IMR-90 (cell line): ENCODE results near the gene LLGL2. TPM values are rescaled to one million over a fixed set of nuclear protein-coding genes. Genes with fewer than 3 reads are reported as not detected.
"Not testable (repeated sequence)": the region's sequence is repeated elsewhere in the genome, so short reads cannot be mapped to it uniquely, and the experiment has no call there.

Experiments
- ATAC-seq: fragments of 200-7000 bp; cut with Tn5 transposase; 2 replicates; pipeline ENCODE4 v1.9.1; 2020; ENCODE audit warnings: low read depth, mild to moderate bottlenecking, moderate library complexity
- BruUV-seq: library from RNA; stranded (reverse); fragments of 400-500 nt; replicated peaks from 2 replicates; lab custom pipeline; 2021; lab: Mats Ljungman, UMichigan
- CTCF ChIA-PET: fragments of 300-600 bp; formaldehyde crosslinking; extraction: SDS; loops from one replicate; lab custom pipeline; 2021; ENCODE audit warnings: antibody characterized with exemption; lab: Yijun Ruan, JAX
- POLR2A ChIA-PET: fragments of 300-600 bp; sonication (Branson Sonifier 250); formaldehyde crosslinking; loops from one replicate; lab custom pipeline; 2022; ENCODE audit warnings: antibody characterized with exemption; ENCODE audit not compliant: unreplicated experiment; lab: Charles Lee
- DNase-seq: peaks from one replicate; pipeline ENCODE4 v3.0.0; 2013
- H2AFZ ChIP-seq: replicated peaks from 2 replicates; pipeline ENCODE3; 2013; ENCODE audit warnings: low read length, mild to moderate bottlenecking; ENCODE audit not compliant: poor library complexity
- H2AK5ac ChIP-seq: 2 replicates; pipeline ENCODE4 v1.6.1; 2013; ENCODE audit warnings: low read depth, low read length, inconsistent platforms
- H2AK9ac ChIP-seq: replicated peaks from 2 replicates; pipeline ENCODE3; 2013; ENCODE audit warnings: mild to moderate bottlenecking, low read depth, low read length, moderate library complexity; ENCODE audit not compliant: poor library complexity
- H2BK120ac ChIP-seq: 2 replicates; pipeline ENCODE4 v1.6.1; 2013; ENCODE audit warnings: low read depth, low read length, inconsistent platforms
- H2BK15ac ChIP-seq: 3 replicates; pipeline ENCODE4 v1.6.1; 2013; ENCODE audit warnings: low read depth, low read length, inconsistent platforms
- H2BK20ac ChIP-seq: 2 replicates; pipeline ENCODE4 v1.6.1; 2013; ENCODE audit warnings: low read depth, mild to moderate bottlenecking, inconsistent platforms, low read length, moderate library complexity
- H2BK5ac ChIP-seq: 2 replicates; pipeline ENCODE4 v1.6.1; 2013; ENCODE audit warnings: mild to moderate bottlenecking, low read depth, low read length, inconsistent platforms; ENCODE audit not compliant: poor library complexity, severe bottlenecking
- H3K14ac ChIP-seq: replicated peaks from 2 replicates; pipeline ENCODE4 v1.6.1; 2013; ENCODE audit warnings: low read depth, low read length, inconsistent platforms
- H3K18ac ChIP-seq: 2 replicates; pipeline ENCODE4 v1.6.1; 2013; ENCODE audit warnings: low read depth, low read length, control low read depth
- H3K23ac ChIP-seq: 2 replicates; pipeline ENCODE4 v1.6.1; 2013; ENCODE audit warnings: low read depth, low read length, inconsistent platforms
- H3K27ac ChIP-seq: 2 replicates; pipeline ENCODE4 v1.5.1; 2013; ENCODE audit warnings: mild to moderate bottlenecking, control low read depth, low read length; ENCODE audit not compliant: insufficient read depth
- H3K27me3 ChIP-seq: 2 replicates; pipeline ENCODE4 v1.6.1; 2013; ENCODE audit warnings: low read length; ENCODE audit not compliant: control insufficient read depth, insufficient read depth
- H3K36me3 ChIP-seq: 2 replicates; pipeline ENCODE4 v1.6.1; 2013; ENCODE audit warnings: low read length, mixed read lengths; ENCODE audit not compliant: control insufficient read depth, insufficient read depth
- H3K4ac ChIP-seq: 2 replicates; pipeline ENCODE4 v1.6.1; 2013; ENCODE audit warnings: low read depth, low read length, inconsistent platforms
- H3K4me1 ChIP-seq: 2 replicates; pipeline ENCODE4 v1.6.1; 2013; ENCODE audit warnings: low read length, mixed read lengths; ENCODE audit not compliant: control insufficient read depth, insufficient read depth
- H3K4me2 ChIP-seq: 2 replicates; pipeline ENCODE4 v1.6.1; 2013; ENCODE audit warnings: low read depth, mild to moderate bottlenecking, control low read depth, low read length, moderate library complexity
- H3K4me3 ChIP-seq: 2 replicates; pipeline ENCODE4 v1.5.1; 2013; ENCODE audit warnings: low read depth, mild to moderate bottlenecking, control low read depth, low read length, moderate library complexity; ENCODE audit not compliant: insufficient read depth
- H3K56ac ChIP-seq: 2 replicates; pipeline ENCODE4 v1.6.1; 2013; ENCODE audit warnings: low read length, inconsistent platforms; ENCODE audit not compliant: insufficient read depth; ENCODE audit errors: extremely low read depth
- H3K79me1 ChIP-seq, 2 experiments: 2 replicates each; pipeline ENCODE4 v1.6.1; 2013; ENCODE audit warnings: low read length in 2 of 2, inconsistent platforms in 1 of 2, low read depth in 1 of 2
- H3K9ac ChIP-seq: 2 replicates; pipeline ENCODE4 v1.6.1; 2013; ENCODE audit warnings: low read depth, low read length, control low read depth
- H3K9me1 ChIP-seq: 2 replicates; pipeline ENCODE4 v1.6.1; 2013; ENCODE audit warnings: low read length, inconsistent platforms; ENCODE audit not compliant: insufficient read depth
- H3K9me3 ChIP-seq: 2 replicates; pipeline ENCODE4 v1.6.1; 2013; ENCODE audit warnings: low read length; ENCODE audit not compliant: control insufficient read depth, insufficient read depth
- H4K20me1 ChIP-seq: 2 replicates; pipeline ENCODE4 v1.6.1; 2013; ENCODE audit warnings: low read length, inconsistent platforms; ENCODE audit not compliant: insufficient read depth
- H4K5ac ChIP-seq: 2 replicates; pipeline ENCODE4 v1.6.1; 2013; ENCODE audit warnings: mild to moderate bottlenecking, low read depth, low read length, control low read depth
- H4K8ac ChIP-seq, 2 experiments: 2 replicates each; pipeline ENCODE4 v1.6.1; 2013; ENCODE audit warnings: low read depth in 2 of 2, low read length in 2 of 2, control low read depth in 1 of 2, inconsistent platforms in 1 of 2
- H4K91ac ChIP-seq: 2 replicates; pipeline ENCODE4 v1.6.1; 2013; ENCODE audit warnings: low read depth, low read length, inconsistent platforms; ENCODE audit not compliant: insufficient read depth
- BHLHE40 ChIP-seq: fragments of 150-350 bp; IDR thresholded peaks from 2 replicates; pipeline ENCODE4 v1.6.1; 2016; ENCODE audit warnings: mild to moderate bottlenecking, low read depth, low read length
- CEBPB ChIP-seq: IDR thresholded peaks from 2 replicates; pipeline ENCODE4 v1.6.1; 2012; ENCODE audit warnings: low read depth, low read length, improper control_type of control experiment
- MAFK ChIP-seq: IDR thresholded peaks from 2 replicates; pipeline ENCODE4 v1.6.1; 2012; ENCODE audit warnings: low read depth, low read length, improper control_type of control experiment
- RCOR1 ChIP-seq: IDR thresholded peaks from 2 replicates; pipeline ENCODE4 v1.6.1; 2012; ENCODE audit warnings: mild to moderate bottlenecking, low read length, improper control_type of control experiment; ENCODE audit not compliant: insufficient replicate concordance
- WGBS, 2 experiments: methylation state at CpG; one replicate each; pipeline versions ENCODE4 v1.1.5 to v1.1.7; 2013; ENCODE audit warnings: missing lambda C conversion rate in 2 of 2; ENCODE audit not compliant: insufficient read length in 1 of 2; ENCODE audit errors: extremely low coverage in 2 of 2; 5-methylcytosine and 5-hydroxymethylcytosine counted together
- dilution Hi-C: fragments of 300-500 bp; cut with HindIII; formaldehyde crosslinking; loops from one replicate; pipeline ENCODE4 v1.14.3; 2018; ENCODE audit warnings: low sequenced_read_pairs; ENCODE audit not compliant: unreplicated experiment
- in situ Hi-C: fragments of 300-500 bp; cut with MboI; formaldehyde crosslinking; loops from 3 replicates; pipeline ENCODE4 v1.14.3; 2019; ENCODE audit warnings: low sequenced_read_pairs, inconsistent platforms, mixed read lengths
- intact Hi-C: fragments of 100-400 bp; cut with micrococcal nuclease; formaldehyde crosslinking; loops from 2 replicates; pipeline ENCODE4 v1.10.0; 2022
- polyA plus RNA-seq, 3 experiments: library from polyadenylated mRNA; depleted of rRNA; stranded (reverse); fragments of >200 nt; gene quantifications; 2 replicates each; pipeline ENCODE4 v1.2.3, GENCODE V29; 2012; ENCODE audit warnings: low replicate concordance in 1 of 3
- total RNA-seq: library from RNA; depleted of rRNA; stranded (reverse); fragments of >200 nt; gene quantifications from 2 replicates; pipeline ENCODE4 v1.2.3, GENCODE V29; 2012
- TF ChIP-seq, protein P1 (sequence below): fragments of 150-350 bp; IDR thresholded peaks from 2 replicates; pipeline ENCODE4 v1.6.1; 2016; ENCODE audit warnings: low read depth, mild to moderate bottlenecking, low read length, moderate library complexity, borderline replicate concordance

The LLGL2 gene
- total and polyA plus RNA-seq, 2 of the 4 experiments (the other 2 are of a cell fraction), result 0.54 to 0.72 TPM

GRCh38 chr17:75518983-75519537, 6.4 kb upstream of the LLGL2 start:
- intact Hi-C loops (loop anchor here (5.0 to 10.0 kb wide), 3 partner anchors 113 to 244 kb away; partner anchors contain the start of genes MIF4GD and SMIM5), in situ Hi-C loops (no loop called here), dilution Hi-C loops (no loop called here)
- no peak overlapping the region for H3K23ac ChIP-seq
- no peak overlapping the region for H4K91ac ChIP-seq
- no peak overlapping the region for H3K9ac ChIP-seq
- 0 out of 2 replicates have a peak, but pooled peaks cover 4% of the 10 kb centered on the region for H3K4me1 ChIP-seq
- H3K9me3 ChIP-seq, result no peaks in the 10 kb centered on the region
- no peak overlapping the region for H3K27ac ChIP-seq
- H4K5ac ChIP-seq, result no peak overlapping the region
- no peak overlapping the region for H2BK5ac ChIP-seq
- POLR2A ChIA-PET, result no interaction called here
- 100% methylated on average over 2 of the region's 9 CpGs; no CpG with 5 or more reads in 1 of the 2 experiments for WGBS, 2 experiments
- H2BK120ac ChIP-seq, result no peak overlapping the region
- no peak overlapping the region for H3K18ac ChIP-seq
- peaks cover 4% of the 10 kb centered on the region; the same call in 1 of the 2 replicates for H3K9me1 ChIP-seq
- no peak overlapping the region for H2BK20ac ChIP-seq
- DNase-seq, result no peak
- no peak overlapping the region for H4K8ac ChIP-seq
- no peak overlapping the region for H3K56ac ChIP-seq
- peaks cover 13 to 26% of the 10 kb centered on the region in 2 experiments for H3K79me1 ChIP-seq
- no peak overlapping the region for H3K14ac ChIP-seq
- no peak overlapping the region for H2AK9ac ChIP-seq
- no peak overlapping the region for H3K4me3 ChIP-seq
- H2AK5ac ChIP-seq, result no peak overlapping the region
- CTCF ChIA-PET, result no interaction called here
- H2AFZ ChIP-seq, result no peak overlapping the region
- no peak for ATAC-seq
- H4K20me1 ChIP-seq, result peaks cover 13% of the 10 kb centered on the region
- no peak overlapping the region for H3K4me2 ChIP-seq
- no peak for TF ChIP-seq RCOR1
- TF ChIP-seq CEBPB, result no peak
- TF ChIP-seq BHLHE40, result no peak
- TF ChIP-seq, protein P1, sequence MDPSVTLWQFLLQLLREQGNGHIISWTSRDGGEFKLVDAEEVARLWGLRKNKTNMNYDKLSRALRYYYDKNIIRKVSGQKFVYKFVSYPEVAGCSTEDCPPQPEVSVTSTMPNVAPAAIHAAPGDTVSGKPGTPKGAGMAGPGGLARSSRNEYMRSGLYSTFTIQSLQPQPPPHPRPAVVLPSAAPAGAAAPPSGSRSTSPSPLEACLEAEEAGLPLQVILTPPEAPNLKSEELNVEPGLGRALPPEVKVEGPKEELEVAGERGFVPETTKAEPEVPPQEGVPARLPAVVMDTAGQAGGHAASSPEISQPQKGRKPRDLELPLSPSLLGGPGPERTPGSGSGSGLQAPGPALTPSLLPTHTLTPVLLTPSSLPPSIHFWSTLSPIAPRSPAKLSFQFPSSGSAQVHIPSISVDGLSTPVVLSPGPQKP, result no peak
- TF ChIP-seq MAFK, result no peak
- no peak overlapping the region for H3K4ac ChIP-seq
- H3K27me3 ChIP-seq, result no peaks in the 10 kb centered on the region
- H3K36me3 ChIP-seq, result peaks cover 5% of the 10 kb centered on the region; the same call in 1 of the 2 replicates
- no TSS peak for BruUV-seq
- no peak overlapping the region for H2BK15ac ChIP-seq

- H3K23ac ChIP-seq, H2BK120ac ChIP-seq, CTCF ChIA-PET: not testable (repeated sequence)
These were observed 5.1 kb upstream of the LLGL2 start for GRCh38 chr17:75520413-75520812.

More at GRCh38 chr17:75520413-75520812, 5.1 kb upstream of the LLGL2 start:
- H3K9me3 ChIP-seq, H3K56ac ChIP-seq, H2BK20ac ChIP-seq, H3K9me1 ChIP-seq, H3K27ac ChIP-seq, H2BK5ac ChIP-seq, H4K5ac ChIP-seq, in situ Hi-C loops, H3K9ac ChIP-seq, H4K8ac ChIP-seq, H3K36me3 ChIP-seq, H2AFZ ChIP-seq, H3K4me3 ChIP-seq, H2AK5ac ChIP-seq, H4K91ac ChIP-seq, dilution Hi-C loops, H3K4me2 ChIP-seq, H3K4ac ChIP-seq, POLR2A ChIA-PET, H3K27me3 ChIP-seq, H3K18ac ChIP-seq, BruUV-seq, intact Hi-C loops, DNase-seq, H3K4me1 ChIP-seq, H2BK15ac ChIP-seq, ATAC-seq, H3K14ac ChIP-seq, H2AK9ac ChIP-seq: not testable (repeated sequence)
- Histone ChIP-seq H3K79me1 (peaks cover 8 to 14% of the 10 kb centered on the region in 2 experiments), H4K20me1 (peaks cover 21% of the 10 kb centered on the region)
- 93% methylated on average over 3 of the region's 8 CpGs; no CpG with 5 or more reads in 1 of the 2 experiments for WGBS, 2 experiments
